SH-SY5Y (cell line): Measurements from ENCODE around the gene WAPL.

Experiments used
- GATA2 ChIP-seq: IDR thresholded peaks from 2 replicates; pipeline ENCODE4 v1.6.1; 2011; ENCODE audit warnings: mild to moderate bottlenecking, low read depth, low read length
- GATA3 ChIP-seq: IDR thresholded peaks from 2 replicates; pipeline ENCODE4 v1.6.1; 2011; ENCODE audit warnings: low read depth, mild to moderate bottlenecking, low read length, moderate library complexity

The WAPL gene

DNA sequence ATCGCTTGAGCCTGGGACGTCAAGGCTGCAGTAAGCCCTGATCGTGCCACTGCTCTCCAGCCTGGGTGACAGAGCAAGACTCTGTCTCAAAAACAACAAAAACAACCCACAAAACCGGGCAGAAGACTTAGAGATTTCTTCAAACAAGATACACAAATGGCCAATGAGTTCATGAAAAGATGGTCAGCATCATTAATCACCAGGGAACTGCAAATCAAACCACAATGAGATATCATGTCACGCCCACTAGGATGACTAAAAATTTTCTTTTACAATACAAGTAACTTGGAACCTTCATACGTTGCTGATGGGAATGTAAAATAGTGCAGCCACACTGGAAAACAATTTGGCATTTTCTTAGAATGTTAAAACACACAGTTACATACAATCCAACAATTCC is 77.7 kb downstream of the WAPL start:
- TF ChIP-seq GATA2 = no peak
- no peak for TF ChIP-seq GATA3

DNA sequence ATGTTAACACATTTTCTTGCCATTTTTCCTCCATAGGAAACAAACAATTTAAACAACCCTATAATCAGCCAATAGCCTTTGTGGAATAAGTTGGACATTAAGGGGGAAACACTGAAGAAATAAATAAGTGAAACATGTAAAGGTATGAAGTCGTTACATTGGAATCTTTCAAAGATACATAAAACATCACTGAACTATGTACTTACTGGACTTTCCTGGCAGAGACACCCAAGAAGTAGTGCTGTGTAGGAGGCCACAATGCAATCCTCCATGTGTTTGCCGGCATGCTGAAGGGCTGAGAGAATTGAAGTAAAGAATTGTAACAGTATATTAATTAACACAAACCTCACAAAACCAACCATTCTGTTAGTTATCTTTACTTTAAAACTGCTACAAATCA is 78.5 kb downstream of the WAPL start:
- TF ChIP-seq GATA3 = no peak
- no peak for TF ChIP-seq GATA2

- TF ChIP-seq GATA3 (no peak), GATA2 (no peak)
These were observed 80.4 kb downstream of the WAPL start for GRCh38 chr10:86440874-86441843.

DNA sequence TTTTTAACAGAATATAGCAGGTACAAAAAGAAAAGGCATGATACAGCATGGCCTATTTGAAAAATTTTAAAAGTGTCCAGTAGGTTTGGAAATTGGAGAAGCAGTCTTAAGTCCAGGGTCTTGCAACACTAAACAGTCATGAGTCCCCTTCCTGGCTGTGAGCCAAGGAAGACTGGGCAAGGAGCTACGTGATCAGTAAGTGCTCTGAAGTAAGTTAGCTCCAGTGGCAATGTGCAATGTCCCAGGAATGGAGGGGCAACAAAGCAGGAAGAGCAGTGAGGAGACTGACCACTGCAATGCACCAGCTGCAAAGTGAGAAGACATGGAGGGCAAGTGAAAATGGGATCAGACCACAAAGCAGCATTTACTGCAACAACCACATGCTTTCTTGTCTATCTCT is 82.0 kb downstream of the WAPL start:
- TF ChIP-seq GATA3 = no peak
- no peak for TF ChIP-seq GATA2

- no peak for TF ChIP-seq GATA2
These were observed 83.4 kb downstream of the WAPL start for GRCh38 chr10:86438091-86438749.

DNA sequence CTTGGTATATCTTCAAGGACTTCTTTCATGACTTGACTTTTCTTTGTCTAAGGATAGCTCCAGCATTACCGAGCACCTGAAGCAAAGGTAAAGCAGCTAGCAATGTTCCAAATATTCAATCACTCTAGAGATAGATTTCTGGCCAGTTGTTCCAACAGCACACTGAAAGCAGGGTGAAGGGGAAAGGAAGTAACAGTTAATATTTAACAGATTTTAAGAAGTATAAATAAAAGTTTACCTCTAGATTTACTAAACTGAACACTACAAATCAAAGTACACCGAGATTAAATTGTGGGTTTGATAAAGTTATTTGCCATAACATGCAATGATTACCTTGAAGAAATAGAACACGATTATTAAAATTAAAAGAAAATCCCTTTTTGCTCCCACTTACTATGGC is 84.1 kb downstream of the WAPL start:
- TF ChIP-seq GATA3 (no peak), GATA2 (no peak)

DNA sequence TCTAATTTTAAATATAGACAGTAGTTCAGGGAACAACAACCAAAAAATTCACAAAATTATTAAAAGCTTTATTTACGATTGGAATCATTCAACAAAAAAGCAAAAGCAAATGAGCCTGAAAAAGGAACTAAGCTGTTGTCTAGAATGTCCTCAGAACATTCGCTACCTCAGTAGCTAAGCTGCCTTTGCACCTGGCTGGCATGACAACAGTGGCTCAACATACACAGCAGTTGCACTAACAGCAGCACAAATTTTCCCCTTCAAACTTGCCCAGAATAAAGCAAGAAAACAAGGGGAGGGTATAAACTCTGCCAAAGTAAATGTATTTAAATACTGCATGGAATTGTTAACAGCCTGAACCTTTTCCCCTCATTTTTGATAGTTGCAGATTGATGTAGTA is 84.6 kb downstream of the WAPL start:
- no peak for TF ChIP-seq GATA3
- no peak for TF ChIP-seq GATA2

DNA sequence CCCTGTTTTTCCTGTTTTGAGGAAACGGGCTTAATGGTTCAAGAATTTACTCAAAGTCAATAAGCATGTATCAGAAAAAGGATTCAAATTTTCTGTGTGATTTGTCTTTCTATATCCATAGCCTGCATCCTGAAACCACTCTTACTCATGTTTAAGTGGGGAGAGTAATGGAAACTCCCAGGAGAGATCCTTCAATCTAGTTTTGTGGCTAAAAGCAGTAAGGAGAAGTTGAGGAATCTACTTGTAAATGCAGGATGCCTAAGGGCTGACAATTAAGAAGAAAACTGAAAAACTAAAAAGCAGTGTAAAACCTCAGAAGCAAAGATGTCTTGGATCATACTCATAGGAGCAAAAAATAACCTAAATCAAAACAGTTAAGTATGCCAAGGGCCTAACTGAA is 86.9 kb downstream of the WAPL start:
- no peak for TF ChIP-seq GATA2
- TF ChIP-seq GATA3 = no peak

DNA sequence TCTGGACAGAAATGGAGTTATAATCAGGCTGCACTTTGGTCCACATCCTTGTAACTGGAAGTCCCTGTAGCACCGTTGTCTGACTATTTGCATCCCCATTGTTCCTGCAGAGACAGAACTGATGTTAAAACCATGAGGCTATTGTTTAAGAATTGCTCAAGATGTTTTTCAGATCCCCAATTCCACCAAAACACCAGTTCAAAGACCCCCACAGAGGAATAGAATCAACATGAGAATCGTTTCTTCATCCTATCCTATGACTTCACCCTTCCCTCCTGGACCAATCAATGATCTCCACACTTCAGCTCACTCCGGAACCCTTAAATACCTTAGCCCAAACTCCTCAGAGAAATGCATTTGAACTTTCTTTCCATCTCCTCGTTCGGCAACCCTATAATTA is 97.9 kb downstream of the WAPL start:
- no peak for TF ChIP-seq GATA2

- TF ChIP-seq GATA3 = no peak
- TF ChIP-seq GATA2 = no peak
These were observed 102.5 kb downstream of the WAPL start for GRCh38 chr10:86419101-86419500.

- TF ChIP-seq GATA3 (no peak), GATA2 (no peak)
These were observed 106.0 kb downstream of the WAPL start for GRCh38 chr10:86415583-86415982.

DNA sequence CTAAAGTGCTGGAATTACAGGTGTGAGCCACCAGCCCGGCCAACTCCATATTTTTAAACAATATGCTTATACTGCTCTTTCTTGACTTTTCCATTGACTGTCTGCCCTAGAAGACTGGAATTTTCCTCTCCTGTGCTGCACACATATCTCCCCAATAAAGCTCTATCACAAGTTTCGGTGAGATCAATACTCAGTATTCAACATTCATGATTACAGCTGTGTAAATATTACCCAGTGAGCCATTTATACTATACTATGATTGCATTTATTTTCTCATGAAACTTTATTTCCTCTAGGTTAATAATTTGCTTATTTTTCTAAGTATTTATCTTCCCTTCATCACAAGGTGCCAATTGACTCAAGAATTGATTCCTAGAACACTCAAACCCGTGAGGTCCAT is 106.5 kb downstream of the WAPL start:
- TF ChIP-seq GATA2 (no peak), GATA3 (no peak)

DNA sequence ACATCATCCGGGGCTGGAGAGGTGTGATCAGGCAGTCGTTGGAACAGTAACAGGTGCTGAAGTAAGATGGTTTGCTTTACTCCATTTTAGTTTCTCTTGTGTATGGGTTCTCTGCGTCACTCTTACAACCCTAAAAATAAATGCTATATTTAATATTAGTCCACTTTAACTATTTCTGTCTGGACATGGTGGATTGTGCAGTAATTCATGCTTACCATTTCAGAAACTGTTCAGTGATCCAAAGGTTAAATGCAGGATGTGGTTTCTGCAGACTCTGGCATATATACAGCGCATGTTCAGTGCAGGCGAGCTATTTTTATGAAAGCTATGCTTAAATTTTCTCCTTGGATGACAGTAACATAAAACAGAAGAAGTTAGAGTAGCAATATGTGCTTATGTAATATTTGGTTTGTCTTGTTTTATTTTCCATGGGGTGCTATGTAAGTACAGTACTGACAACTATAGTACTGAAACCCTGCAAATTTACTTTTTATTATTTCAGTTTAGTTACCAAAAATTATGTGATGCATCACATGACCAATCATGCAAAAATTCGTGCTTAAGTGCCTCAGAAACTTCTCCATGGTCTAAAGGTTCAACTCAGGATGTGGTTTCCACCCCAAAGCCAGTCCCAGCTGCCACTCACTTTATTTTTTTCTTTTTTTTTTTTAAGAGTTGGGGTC is 108.4 kb downstream of the WAPL start:
- TF ChIP-seq GATA3 = no peak
- TF ChIP-seq GATA2 = no peak

DNA sequence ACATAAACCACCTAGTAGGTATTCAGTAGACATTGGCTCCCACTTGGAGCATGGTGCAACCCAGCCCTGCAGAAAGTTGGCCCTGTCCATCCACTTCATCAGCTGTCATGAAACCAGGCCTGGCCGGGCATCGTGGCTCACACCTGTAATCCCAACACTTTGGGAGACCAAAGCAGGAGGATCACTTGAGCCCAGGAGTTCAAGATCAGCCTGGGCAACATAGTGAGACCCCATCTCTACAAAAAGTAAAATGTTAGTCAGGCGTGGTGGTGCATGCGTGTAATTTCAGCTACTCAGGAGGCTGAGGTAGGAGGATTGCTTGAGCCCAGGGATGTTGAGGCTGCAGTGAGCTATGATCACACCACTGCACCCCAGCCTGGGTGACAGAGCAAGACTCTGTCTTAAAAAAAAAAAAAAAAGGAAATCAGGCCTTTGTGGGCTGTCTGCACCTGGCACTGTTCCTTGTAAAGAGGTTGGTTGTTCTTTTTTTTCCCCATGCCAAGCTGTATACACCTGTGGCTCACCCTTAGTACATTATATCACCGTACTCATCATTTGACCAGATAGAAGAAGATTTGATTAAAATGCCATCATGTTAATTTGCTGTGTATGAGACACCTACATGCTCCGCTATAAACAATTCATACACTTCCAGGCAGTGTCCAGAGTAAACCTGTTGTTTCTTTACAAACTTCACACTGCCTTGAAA is 109.6 kb downstream of the WAPL start:
- TF ChIP-seq GATA3 (no peak), GATA2 (no peak)
